Kidney epithelial cell (primary cell): ENCODE data around the gene NBEAL1. TPM values are rescaled to one million over a fixed set of nuclear protein-coding genes. Genes with fewer than 3 reads are reported as not detected.
"Not testable (repeated sequence)": the region's sequence is repeated elsewhere in the genome, so short reads cannot be mapped to it uniquely, and the experiment has no call there.

ENCODE experiments used
- DNase-seq: peaks from one replicate; pipeline ENCODE4 v3.0.0-alpha.2; 2010; ENCODE audit warnings: low read depth
- H3K27me3 ChIP-seq: 2 replicates; pipeline ENCODE4 v1.6.0; 2011; ENCODE audit warnings: low read length; ENCODE audit not compliant: control insufficient read depth, insufficient read depth
- H3K36me3 ChIP-seq: 2 replicates; pipeline ENCODE4 v1.5.1; 2011; ENCODE audit warnings: low read length; ENCODE audit not compliant: control insufficient read depth, insufficient read depth
- H3K4me3 ChIP-seq: 2 replicates; pipeline ENCODE4 v1.5.1; 2011; ENCODE audit warnings: low read depth, mild to moderate bottlenecking, control low read depth, low read length
- CTCF ChIP-seq: IDR thresholded peaks from 2 replicates; pipeline ENCODE4 v1.5.1; 2011; ENCODE audit warnings: mild to moderate bottlenecking, moderate library complexity, low read length, control low read depth, inconsistent platforms; ENCODE audit not compliant: insufficient read depth, poor library complexity, severe bottlenecking
- total RNA-seq: library from RNA; depleted of rRNA; stranded (reverse); fragments of >200 nt; gene quantifications from 2 replicates; pipeline ENCODE4 v1.2.3, GENCODE V29; 2015

The NBEAL1 gene
- total RNA-seq, 1 donor from 2014 or later: 16.0 TPM

GRCh38 chr2:203246646-203247045, 232.0 kb downstream of the NBEAL1 start:
- Histone ChIP-seq H3K27me3 (no peaks in the 10 kb centered on the region), H3K4me3 (no peak overlapping the region), H3K36me3 (no peaks in the 10 kb centered on the region)
- no peak for TF ChIP-seq CTCF
- no peak for DNase-seq

GRCh38 chr2:203252818-203253217, 238.1 kb downstream of the NBEAL1 start:
- no peak for TF ChIP-seq CTCF

DNA sequence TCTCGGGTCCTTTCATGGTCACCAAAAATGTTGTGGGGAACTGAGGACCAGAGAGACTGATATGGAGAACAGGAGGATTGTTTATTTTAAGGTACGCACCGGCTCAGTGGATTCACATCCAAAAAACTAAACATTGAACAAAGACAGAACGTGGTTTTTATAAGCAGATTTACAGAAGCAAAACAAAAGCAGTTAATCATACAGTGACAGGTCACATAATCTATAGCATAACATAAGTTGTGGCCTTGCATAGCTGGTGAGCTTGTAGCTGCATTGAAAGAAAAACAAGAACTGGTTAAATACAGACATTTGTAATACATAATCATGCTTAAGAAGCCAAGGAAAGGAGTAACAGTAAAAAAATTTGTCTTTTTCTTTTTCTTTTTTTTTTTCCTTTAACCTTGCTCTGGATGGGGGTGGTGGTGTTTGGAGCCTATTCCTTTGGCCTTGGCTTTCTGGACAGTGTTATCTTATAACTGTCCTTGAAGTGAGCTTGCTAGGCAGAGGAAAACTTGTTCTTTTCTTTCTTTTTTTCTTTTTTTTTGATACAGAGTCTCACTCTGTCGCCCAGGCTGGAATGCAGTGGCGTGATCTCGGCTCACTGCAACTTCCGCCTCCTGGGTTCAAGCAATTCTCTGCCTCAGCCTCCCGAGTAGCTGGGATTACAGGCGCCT, 238.9 kb downstream of the NBEAL1 start:
- H3K36me3 ChIP-seq, H3K4me3 ChIP-seq, H3K27me3 ChIP-seq, DNase-seq: not testable (repeated sequence)

More at GRCh38 chr2:203252818-203253217, 238.1 kb downstream of the NBEAL1 start:
- Histone ChIP-seq H3K27me3 (no peaks in the 10 kb centered on the region), H3K36me3 (no peaks in the 10 kb centered on the region), H3K4me3 (no peak overlapping the region)
- DNase-seq: no peak

- Histone ChIP-seq H3K4me3 (no peak overlapping the region), H3K36me3 (no peaks in the 10 kb centered on the region), H3K27me3 (no peaks in the 10 kb centered on the region)
- DNase-seq: no peak
- TF ChIP-seq CTCF: no peak
These were observed 246.9 kb downstream of the NBEAL1 start for GRCh38 chr2:203261326-203262159.

Other genes with a start within 250 kb of the NBEAL1 start
- gene ICA1L, start 143.1 kb upstream of the NBEAL1 start, total RNA-seq: 7.3 and 7.6 TPM in 2 replicates
- 17.5 and 28.7 TPM in 2 replicates for gene WDR12, start 103.2 kb upstream of the NBEAL1 start, total RNA-seq
- 4.4 and 4.7 TPM in 2 replicates for gene CARF, start 102.6 kb upstream of the NBEAL1 start, total RNA-seq
- gene CYP20A1, start 224.1 kb downstream of the NBEAL1 start, total RNA-seq: 24.9 and 28.2 TPM in 2 replicates